ENCODE results near the gene HS6ST3.
"Not testable (repeated sequence)": the region's sequence is repeated elsewhere in the genome, so short reads cannot be mapped to it uniquely, and the experiment has no call there.

GRCh38 chr13:96050955-96051354 is 39.0 kb upstream of the HS6ST3 start:
- TF ChIP-seq, protein P1, sequence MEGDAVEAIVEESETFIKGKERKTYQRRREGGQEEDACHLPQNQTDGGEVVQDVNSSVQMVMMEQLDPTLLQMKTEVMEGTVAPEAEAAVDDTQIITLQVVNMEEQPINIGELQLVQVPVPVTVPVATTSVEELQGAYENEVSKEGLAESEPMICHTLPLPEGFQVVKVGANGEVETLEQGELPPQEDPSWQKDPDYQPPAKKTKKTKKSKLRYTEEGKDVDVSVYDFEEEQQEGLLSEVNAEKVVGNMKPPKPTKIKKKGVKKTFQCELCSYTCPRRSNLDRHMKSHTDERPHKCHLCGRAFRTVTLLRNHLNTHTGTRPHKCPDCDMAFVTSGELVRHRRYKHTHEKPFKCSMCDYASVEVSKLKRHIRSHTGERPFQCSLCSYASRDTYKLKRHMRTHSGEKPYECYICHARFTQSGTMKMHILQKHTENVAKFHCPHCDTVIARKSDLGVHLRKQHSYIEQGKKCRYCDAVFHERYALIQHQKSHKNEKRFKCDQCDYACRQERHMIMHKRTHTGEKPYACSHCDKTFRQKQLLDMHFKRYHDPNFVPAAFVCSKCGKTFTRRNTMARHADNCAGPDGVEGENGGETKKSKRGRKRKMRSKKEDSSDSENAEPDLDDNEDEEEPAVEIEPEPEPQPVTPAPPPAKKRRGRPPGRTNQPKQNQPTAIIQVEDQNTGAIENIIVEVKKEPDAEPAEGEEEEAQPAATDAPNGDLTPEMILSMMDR (conservative IDR thresholded peaks at IDR 0.05; ENCODE audit: low read depth, low read length): not testable (repeated sequence)
- TF ChIP-seq EZH2 (IDR thresholded peaks at IDR 0.05; ENCODE audit: low read length, unreplicated experiment): not testable (repeated sequence)

Measured in PC-3 (cell line).